Activated CD4-positive, alpha-beta T cell treated with anti-CD3 and anti-CD28 coated beads, Interleukin-2, Interleukin-4, amounts not matched to agents 100 ng/mL and 50 ng/mL, durations not matched to agents 16 hours and 8 hours (primary cell): ENCODE data around the gene BUB1B.
"Not testable (repeated sequence)": the region's sequence is repeated elsewhere in the genome, so short reads cannot be mapped to it uniquely, and the experiment has no call there.

Source experiments
- DNase-seq: peaks from one replicate; pipeline ENCODE4 v3.0.0-alpha.2; 2020; ENCODE audit warnings: low spot score

The BUB1B gene

GRCh38 chr15:40137303-40138200 is 23.3 kb upstream of the BUB1B start:
- no peak for DNase-seq

GRCh38 chr15:40138201-40138570 is 22.7 kb upstream of the BUB1B start:
- DNase-seq, result not testable (repeated sequence)

GRCh38 chr15:40142428-40142827 is 18.4 kb upstream of the BUB1B start:
- no peak for DNase-seq

- no peak for DNase-seq
These were observed 14.8 kb upstream of the BUB1B start for GRCh38 chr15:40146037-40146436.

- no peak for DNase-seq
These were observed 11.5 kb upstream of the BUB1B start for GRCh38 chr15:40149339-40149738.

GRCh38 chr15:40150163-40150925 is 10.5 kb upstream of the BUB1B start:
- no peak for DNase-seq

- no peak for DNase-seq
These were observed 9.4 kb upstream of the BUB1B start for GRCh38 chr15:40151499-40151898.

GRCh38 chr15:40151991-40152390 is 8.9 kb upstream of the BUB1B start:
- no peak for DNase-seq

GRCh38 chr15:40154821-40155220 is 6.0 kb upstream of the BUB1B start:
- DNase-seq, result not testable (repeated sequence)

GRCh38 chr15:40155270-40155910 is 5.5 kb upstream of the BUB1B start:
- no peak for DNase-seq

- DNase-seq, result no peak
These were observed 3.0 kb upstream of the BUB1B start for GRCh38 chr15:40157778-40158447.

- DNase-seq, result no peak
These were observed 848 bp upstream of the BUB1B start for GRCh38 chr15:40160021-40160420.

- DNase-seq, result no peak
These were observed 973 bp downstream of the BUB1B start for GRCh38 chr15:40161693-40162391.

- DNase-seq, result no peak
These were observed 1.7 kb downstream of the BUB1B start for GRCh38 chr15:40162552-40162951.

- DNase-seq, result peak; percentile 22
These were observed 3.0 kb downstream of the BUB1B start for GRCh38 chr15:40163657-40164416.

- not testable (repeated sequence) for DNase-seq
These were observed 6.5 kb downstream of the BUB1B start for GRCh38 chr15:40167374-40167773.

- DNase-seq, result no peak
These were observed 14.3 kb downstream of the BUB1B start for GRCh38 chr15:40175160-40175559.

- DNase-seq, result no peak
These were observed 21.6 kb downstream of the BUB1B start for GRCh38 chr15:40182358-40183029.

- DNase-seq, result no peak
These were observed 23.0 kb downstream of the BUB1B start for GRCh38 chr15:40183636-40184463.
